ENCODE measurements around the gene NCOA4.

- TF ChIP-seq EZH2 (IDR thresholded peaks at IDR 0.05; ENCODE audit: borderline replicate concordance, low read depth, low read length, poor library complexity, severe bottlenecking) (no peak), CTCF (conservative IDR thresholded peaks at IDR 0.05; ENCODE audit: low read depth, low read length) (no peak)
These were observed 3.2 kb upstream of the NCOA4 start for GRCh38 chr10:46033602-46034011.
